ENCODE data around the gene PCSK9. TPM values are rescaled to one million over a fixed set of nuclear protein-coding genes. Genes with fewer than 3 reads are reported as not detected.
A peak's percentile ranks its signal among the peaks of the same experiment; 100 is the strongest.

Gene PCSK9
- total and polyA plus RNA-seq, 2 of the 13 experiments (the other 11 are each of a cell fraction or from before 2014, with no cell fraction given) = 33.3 to 80.5 TPM

DNA sequence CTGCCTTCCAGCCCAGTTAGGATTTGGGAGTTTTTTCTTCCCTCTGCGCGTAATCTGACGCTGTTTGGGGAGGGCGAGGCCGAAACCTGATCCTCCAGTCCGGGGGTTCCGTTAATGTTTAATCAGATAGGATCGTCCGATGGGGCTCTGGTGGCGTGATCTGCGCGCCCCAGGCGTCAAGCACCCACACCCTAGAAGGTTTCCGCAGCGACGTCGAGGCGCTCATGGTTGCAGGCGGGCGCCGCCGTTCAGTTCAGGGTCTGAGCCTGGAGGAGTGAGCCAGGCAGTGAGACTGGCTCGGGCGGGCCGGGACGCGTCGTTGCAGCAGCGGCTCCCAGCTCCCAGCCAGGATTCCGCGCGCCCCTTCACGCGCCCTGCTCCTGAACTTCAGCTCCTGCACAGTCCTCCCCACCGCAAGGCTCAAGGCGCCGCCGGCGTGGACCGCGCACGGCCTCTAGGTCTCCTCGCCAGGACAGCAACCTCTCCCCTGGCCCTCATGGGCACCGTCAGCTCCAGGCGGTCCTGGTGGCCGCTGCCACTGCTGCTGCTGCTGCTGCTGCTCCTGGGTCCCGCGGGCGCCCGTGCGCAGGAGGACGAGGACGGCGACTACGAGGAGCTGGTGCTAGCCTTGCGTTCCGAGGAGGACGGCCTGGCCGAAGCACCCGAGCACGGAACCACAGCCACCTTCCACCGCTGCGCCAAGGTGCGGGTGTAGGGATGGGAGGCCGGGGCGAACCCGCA lies at the start of gene PCSK9 (continued):
- TF ChIP-seq ZMYM3 (CRISPR knock-in tag; IDR thresholded peaks at IDR 0.05) = peak; percentile 66
- peak; percentile 16; the same call in 1 of the 2 replicates for TF ChIP-seq FOSL2 (CRISPR knock-in tag; IDR thresholded peaks at IDR 0.05)
- no peak for TF ChIP-seq ASH2L (IDR thresholded peaks at IDR 0.05; ENCODE audit: insufficient read length, low read depth, low read length)
- peak; percentile 69; the same call in 1 of the 2 replicates for TF ChIP-seq ZNF713 (CRISPR knock-in tag; IDR thresholded peaks at IDR 0.05)
- TF ChIP-seq ZNF780A (CRISPR knock-in tag; IDR thresholded peaks at IDR 0.05) = no peak
- peak; percentile 79; the same call in 1 of the 2 replicates for TF ChIP-seq ETV6 (CRISPR knock-in tag; conservative IDR thresholded peaks at IDR 0.05)
- TF ChIP-seq ZNF839 (CRISPR knock-in tag; IDR thresholded peaks at IDR 0.05; ENCODE audit: borderline replicate concordance) = peak; percentile 74; the same call in 1 of the 2 replicates
- TF ChIP-seq, protein P1, sequence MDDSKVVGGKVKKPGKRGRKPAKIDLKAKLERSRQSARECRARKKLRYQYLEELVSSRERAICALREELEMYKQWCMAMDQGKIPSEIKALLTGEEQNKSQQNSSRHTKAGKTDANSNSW (CRISPR knock-in tag; IDR thresholded peaks at IDR 0.05; ENCODE audit: borderline replicate concordance) = peak; percentile 69; the same call in 1 of the 2 replicates
- TF ChIP-seq BRD4 (CRISPR knock-in tag; IDR thresholded peaks at IDR 0.05) = peak; percentile 66; the same call in 1 of the 2 replicates
- TF ChIP-seq ZNF7 (CRISPR knock-in tag; IDR thresholded peaks at IDR 0.05) = no peak
- no peak for TF ChIP-seq FOXP1 (IDR thresholded peaks at IDR 0.05)
- peak; percentile 42; the same call in 1 of the 2 replicates for TF ChIP-seq FOXP1 (CRISPR knock-in tag; IDR thresholded peaks at IDR 0.05)
- TF ChIP-seq, protein P2, sequence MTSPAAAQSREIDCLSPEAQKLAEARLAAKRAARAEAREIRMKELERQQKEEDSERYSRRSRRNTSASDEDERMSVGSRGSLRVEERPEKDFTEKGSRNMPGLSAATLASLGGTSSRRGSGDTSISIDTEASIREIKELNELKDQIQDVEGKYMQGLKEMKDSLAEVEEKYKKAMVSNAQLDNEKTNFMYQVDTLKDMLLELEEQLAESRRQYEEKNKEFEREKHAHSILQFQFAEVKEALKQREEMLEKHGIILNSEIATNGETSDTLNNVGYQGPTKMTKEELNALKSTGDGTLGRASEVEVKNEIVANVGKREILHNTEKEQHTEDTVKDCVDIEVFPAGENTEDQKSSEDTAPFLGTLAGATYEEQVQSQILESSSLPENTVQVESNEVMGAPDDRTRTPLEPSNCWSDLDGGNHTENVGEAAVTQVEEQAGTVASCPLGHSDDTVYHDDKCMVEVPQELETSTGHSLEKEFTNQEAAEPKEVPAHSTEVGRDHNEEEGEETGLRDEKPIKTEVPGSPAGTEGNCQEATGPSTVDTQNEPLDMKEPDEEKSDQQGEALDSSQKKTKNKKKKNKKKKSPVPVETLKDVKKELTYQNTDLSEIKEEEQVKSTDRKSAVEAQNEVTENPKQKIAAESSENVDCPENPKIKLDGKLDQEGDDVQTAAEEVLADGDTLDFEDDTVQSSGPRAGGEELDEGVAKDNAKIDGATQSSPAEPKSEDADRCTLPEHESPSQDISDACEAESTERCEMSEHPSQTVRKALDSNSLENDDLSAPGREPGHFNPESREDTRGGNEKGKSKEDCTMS (CRISPR knock-in tag; conservative IDR thresholded peaks at IDR 0.05) = no peak
- no peak for TF ChIP-seq DNMT3B (CRISPR knock-in tag; conservative IDR thresholded peaks at IDR 0.05)
- TF ChIP-seq, protein P3, sequence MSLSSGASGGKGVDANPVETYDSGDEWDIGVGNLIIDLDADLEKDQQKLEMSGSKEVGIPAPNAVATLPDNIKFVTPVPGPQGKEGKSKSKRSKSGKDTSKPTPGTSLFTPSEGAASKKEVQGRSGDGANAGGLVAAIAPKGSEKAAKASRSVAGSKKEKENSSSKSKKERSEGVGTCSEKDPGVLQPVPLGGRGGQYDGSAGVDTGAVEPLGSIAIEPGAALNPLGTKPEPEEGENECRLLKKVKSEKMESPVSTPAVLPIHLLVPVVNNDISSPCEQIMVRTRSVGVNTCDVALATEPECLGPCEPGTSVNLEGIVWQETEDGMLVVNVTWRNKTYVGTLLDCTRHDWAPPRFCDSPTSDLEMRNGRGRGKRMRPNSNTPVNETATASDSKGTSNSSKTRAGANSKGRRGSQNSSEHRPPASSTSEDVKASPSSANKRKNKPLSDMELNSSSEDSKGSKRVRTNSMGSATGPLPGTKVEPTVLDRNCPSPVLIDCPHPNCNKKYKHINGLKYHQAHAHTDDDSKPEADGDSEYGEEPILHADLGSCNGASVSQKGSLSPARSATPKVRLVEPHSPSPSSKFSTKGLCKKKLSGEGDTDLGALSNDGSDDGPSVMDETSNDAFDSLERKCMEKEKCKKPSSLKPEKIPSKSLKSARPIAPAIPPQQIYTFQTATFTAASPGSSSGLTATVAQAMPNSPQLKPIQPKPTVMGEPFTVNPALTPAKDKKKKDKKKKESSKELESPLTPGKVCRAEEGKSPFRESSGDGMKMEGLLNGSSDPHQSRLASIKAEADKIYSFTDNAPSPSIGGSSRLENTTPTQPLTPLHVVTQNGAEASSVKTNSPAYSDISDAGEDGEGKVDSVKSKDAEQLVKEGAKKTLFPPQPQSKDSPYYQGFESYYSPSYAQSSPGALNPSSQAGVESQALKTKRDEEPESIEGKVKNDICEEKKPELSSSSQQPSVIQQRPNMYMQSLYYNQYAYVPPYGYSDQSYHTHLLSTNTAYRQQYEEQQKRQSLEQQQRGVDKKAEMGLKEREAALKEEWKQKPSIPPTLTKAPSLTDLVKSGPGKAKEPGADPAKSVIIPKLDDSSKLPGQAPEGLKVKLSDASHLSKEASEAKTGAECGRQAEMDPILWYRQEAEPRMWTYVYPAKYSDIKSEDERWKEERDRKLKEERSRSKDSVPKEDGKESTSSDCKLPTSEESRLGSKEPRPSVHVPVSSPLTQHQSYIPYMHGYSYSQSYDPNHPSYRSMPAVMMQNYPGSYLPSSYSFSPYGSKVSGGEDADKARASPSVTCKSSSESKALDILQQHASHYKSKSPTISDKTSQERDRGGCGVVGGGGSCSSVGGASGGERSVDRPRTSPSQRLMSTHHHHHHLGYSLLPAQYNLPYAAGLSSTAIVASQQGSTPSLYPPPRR (CRISPR knock-in tag; IDR thresholded peaks at IDR 0.05; ENCODE audit: borderline replicate concordance) = peak; percentile 65; the same call in 1 of the 2 replicates
- TF ChIP-seq TOPORS (CRISPR knock-in tag; IDR thresholded peaks at IDR 0.05) = peak; percentile 99
- TF ChIP-seq, protein P4, sequence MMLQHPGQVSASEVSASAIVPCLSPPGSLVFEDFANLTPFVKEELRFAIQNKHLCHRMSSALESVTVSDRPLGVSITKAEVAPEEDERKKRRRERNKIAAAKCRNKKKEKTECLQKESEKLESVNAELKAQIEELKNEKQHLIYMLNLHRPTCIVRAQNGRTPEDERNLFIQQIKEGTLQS (CRISPR knock-in tag; IDR thresholded peaks at IDR 0.05) = no peak
- peak; percentile 85 for TF ChIP-seq MED1 (CRISPR knock-in tag; IDR thresholded peaks at IDR 0.05)
- TF ChIP-seq AGO1 (IDR thresholded peaks at IDR 0.05; ENCODE audit: low read depth, low read length, poor library complexity, severe bottlenecking) = no peak
- TF ChIP-seq, protein P5, sequence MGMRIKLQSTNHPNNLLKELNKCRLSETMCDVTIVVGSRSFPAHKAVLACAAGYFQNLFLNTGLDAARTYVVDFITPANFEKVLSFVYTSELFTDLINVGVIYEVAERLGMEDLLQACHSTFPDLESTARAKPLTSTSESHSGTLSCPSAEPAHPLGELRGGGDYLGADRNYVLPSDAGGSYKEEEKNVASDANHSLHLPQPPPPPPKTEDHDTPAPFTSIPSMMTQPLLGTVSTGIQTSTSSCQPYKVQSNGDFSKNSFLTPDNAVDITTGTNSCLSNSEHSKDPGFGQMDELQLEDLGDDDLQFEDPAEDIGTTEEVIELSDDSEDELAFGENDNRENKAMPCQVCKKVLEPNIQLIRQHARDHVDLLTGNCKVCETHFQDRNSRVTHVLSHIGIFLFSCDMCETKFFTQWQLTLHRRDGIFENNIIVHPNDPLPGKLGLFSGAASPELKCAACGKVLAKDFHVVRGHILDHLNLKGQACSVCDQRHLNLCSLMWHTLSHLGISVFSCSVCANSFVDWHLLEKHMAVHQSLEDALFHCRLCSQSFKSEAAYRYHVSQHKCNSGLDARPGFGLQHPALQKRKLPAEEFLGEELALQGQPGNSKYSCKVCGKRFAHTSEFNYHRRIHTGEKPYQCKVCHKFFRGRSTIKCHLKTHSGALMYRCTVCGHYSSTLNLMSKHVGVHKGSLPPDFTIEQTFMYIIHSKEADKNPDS (CRISPR knock-in tag; IDR thresholded peaks at IDR 0.05) = no peak
